ENCODE measurements around the gene FAM204A.

- TF ChIP-seq CTCF (conservative IDR thresholded peaks at IDR 0.05 in 1 of 2, IDR thresholded peaks at IDR 0.05 in 1 of 2; ENCODE audit: extremely low read depth in 1 of 2, insufficient read depth in 1 of 2, low read depth in 1 of 2, low read length in 2 of 2) (no peak), EZH2 (IDR thresholded peaks at IDR 0.05; ENCODE audit: borderline replicate concordance, low read length) (no peak)
Measured at GRCh38 chr10:118266098-118266748, 75.9 kb downstream of the FAM204A start.

Measured in mammary epithelial cell (primary cell).